ENCODE data around the gene FIG4. TPM values are rescaled to one million over a fixed set of nuclear protein-coding genes. Genes with fewer than 3 reads are reported as not detected.
"Not testable (repeated sequence)": the region's sequence is repeated elsewhere in the genome, so short reads cannot be mapped to it uniquely, and the experiment has no call there.

Gene FIG4
- total RNA-seq, 1 experiment from 2014 or later, result 5.7 TPM

DNA sequence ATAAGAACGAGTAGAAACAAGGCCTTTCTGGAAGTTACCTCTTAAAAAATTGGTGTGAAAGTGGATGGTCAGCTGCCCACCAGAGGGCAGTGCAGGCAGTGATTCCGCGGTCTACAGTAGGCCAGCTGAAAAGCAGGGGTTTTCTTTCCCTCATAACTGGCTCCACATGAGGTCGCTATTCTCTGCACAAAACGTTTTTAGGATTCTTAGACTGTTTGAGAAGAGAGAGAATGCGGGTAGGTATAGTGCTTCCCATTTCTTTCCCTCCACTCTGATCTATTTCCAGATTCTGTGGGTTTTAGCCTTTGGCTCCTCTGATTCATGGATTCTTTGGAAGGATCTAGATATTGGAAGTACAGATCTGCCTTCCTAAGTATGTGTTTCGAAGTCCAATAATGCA lies 14.2 kb downstream of the FIG4 start:
- Histone ChIP-seq H3K9me3 (ENCODE audit: low read length) (no peaks in the 10 kb centered on the region), H3K36me3 (ENCODE audit: low read depth, low read length) (no peaks in the 10 kb centered on the region), H3K27ac (ENCODE audit: low read length) (no peak overlapping the region), H3K4me1 (ENCODE audit: insufficient read depth, low read length) (no peaks in the 10 kb centered on the region), H3K79me2 (ENCODE audit: low read length) (no peaks in the 10 kb centered on the region), H3K27me3 (ENCODE audit: low read length) (no peaks in the 10 kb centered on the region), H3K4me3 (ENCODE audit: low read length) (no peak overlapping the region), H2AFZ (ENCODE audit: low read length) (no peak overlapping the region), H3K4me2 (ENCODE audit: low read length) (no peak overlapping the region), H3K9me2 (replicated peaks; ENCODE audit: low read length) (no peaks in the 10 kb centered on the region), H3F3A (ENCODE audit: low read length, unreplicated experiment) (no peaks in the 10 kb centered on the region), H4K20me1 (ENCODE audit: low read length) (no peaks in the 10 kb centered on the region), H3K9ac (ENCODE audit: low read length) (no peak overlapping the region)
- POLR2A ChIA-PET (ENCODE audit: unreplicated experiment), result no interaction called here
- DNase-seq (peak; percentile 89), ATAC-seq (peak; percentile 88)
- TF ChIP-seq, protein P1, sequence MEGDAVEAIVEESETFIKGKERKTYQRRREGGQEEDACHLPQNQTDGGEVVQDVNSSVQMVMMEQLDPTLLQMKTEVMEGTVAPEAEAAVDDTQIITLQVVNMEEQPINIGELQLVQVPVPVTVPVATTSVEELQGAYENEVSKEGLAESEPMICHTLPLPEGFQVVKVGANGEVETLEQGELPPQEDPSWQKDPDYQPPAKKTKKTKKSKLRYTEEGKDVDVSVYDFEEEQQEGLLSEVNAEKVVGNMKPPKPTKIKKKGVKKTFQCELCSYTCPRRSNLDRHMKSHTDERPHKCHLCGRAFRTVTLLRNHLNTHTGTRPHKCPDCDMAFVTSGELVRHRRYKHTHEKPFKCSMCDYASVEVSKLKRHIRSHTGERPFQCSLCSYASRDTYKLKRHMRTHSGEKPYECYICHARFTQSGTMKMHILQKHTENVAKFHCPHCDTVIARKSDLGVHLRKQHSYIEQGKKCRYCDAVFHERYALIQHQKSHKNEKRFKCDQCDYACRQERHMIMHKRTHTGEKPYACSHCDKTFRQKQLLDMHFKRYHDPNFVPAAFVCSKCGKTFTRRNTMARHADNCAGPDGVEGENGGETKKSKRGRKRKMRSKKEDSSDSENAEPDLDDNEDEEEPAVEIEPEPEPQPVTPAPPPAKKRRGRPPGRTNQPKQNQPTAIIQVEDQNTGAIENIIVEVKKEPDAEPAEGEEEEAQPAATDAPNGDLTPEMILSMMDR (conservative IDR thresholded peaks at IDR 0.05; ENCODE audit: low read depth, low read length), result peak; percentile 94
- TF ChIP-seq EZH2phosphoT487 (IDR thresholded peaks at IDR 0.05; ENCODE audit: borderline replicate concordance, low read length), result no peak
- BruUV-seq (replicated peaks), result no TSS peak
- CTCF ChIA-PET, result interaction anchor here (0.7 to 1.1 kb wide), 3 partner anchors 109 to 334 kb away, joined by 4 to 39 read pairs (median 5); no protein-coding TSS in a partner anchor
- intact Hi-C loops (cut with micrococcal nuclease), result loop anchor here (1.0 to 2.0 kb wide), 5 partner anchors 178 to 685 kb away; no protein-coding TSS in a partner anchor

DNA sequence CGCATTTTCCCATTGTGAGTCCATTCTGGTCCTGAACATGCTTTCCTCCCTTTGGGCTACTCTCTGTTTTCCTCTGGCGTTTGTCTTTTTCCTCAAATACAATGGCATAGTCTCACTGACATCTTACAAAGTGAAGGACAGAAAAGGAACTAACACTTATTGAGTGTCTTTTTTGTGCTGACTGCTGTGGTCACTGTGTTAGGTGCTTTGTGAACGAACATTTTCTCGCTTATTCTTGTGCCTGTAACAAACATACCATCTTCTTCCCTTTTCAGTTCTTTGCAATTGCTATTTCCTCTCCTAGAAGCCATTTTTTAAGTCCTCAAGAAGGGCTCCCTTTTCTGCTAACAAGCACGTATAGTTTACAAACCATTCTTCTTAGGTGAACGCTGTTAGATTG lies 15.4 kb downstream of the FIG4 start:
- intact Hi-C loops (cut with micrococcal nuclease), result no loop called here
- no peaks in the 10 kb centered on the region for H3K9me2 ChIP-seq (replicated peaks; ENCODE audit: low read length)
- no TSS peak for BruUV-seq (replicated peaks)
- H2AFZ ChIP-seq (ENCODE audit: low read length), result no peak overlapping the region
- H3K27ac ChIP-seq (ENCODE audit: low read length), result no peak overlapping the region
- H3K4me3 ChIP-seq (ENCODE audit: low read length), result no peak overlapping the region
- H3F3A ChIP-seq (ENCODE audit: low read length, unreplicated experiment), result no peaks in the 10 kb centered on the region
- H3K36me3 ChIP-seq (ENCODE audit: low read depth, low read length), result no peaks in the 10 kb centered on the region
- DNase-seq (no peak), ATAC-seq (no peak)
- H3K4me1 ChIP-seq (ENCODE audit: insufficient read depth, low read length), result no peaks in the 10 kb centered on the region
- TF ChIP-seq EZH2 (IDR thresholded peaks at IDR 0.05; ENCODE audit: low read length, unreplicated experiment) (no peak), EZH2phosphoT487 (IDR thresholded peaks at IDR 0.05; ENCODE audit: borderline replicate concordance, low read length) (no peak)
- TF ChIP-seq, protein P1 (conservative IDR thresholded peaks at IDR 0.05; ENCODE audit: low read depth, low read length), result no peak
- H3K9me3 ChIP-seq (ENCODE audit: low read length), result no peaks in the 10 kb centered on the region
- CTCF ChIA-PET, result no interaction called here
- H3K79me2 ChIP-seq (ENCODE audit: low read length), result no peaks in the 10 kb centered on the region
- H3K4me2 ChIP-seq (ENCODE audit: low read length), result no peak overlapping the region
- no peaks in the 10 kb centered on the region for H3K27me3 ChIP-seq (ENCODE audit: low read length)
- POLR2A ChIA-PET (ENCODE audit: unreplicated experiment), result no interaction called here
- H3K9ac ChIP-seq (ENCODE audit: low read length), result no peak overlapping the region
- H4K20me1 ChIP-seq (ENCODE audit: low read length), result no peaks in the 10 kb centered on the region

DNA sequence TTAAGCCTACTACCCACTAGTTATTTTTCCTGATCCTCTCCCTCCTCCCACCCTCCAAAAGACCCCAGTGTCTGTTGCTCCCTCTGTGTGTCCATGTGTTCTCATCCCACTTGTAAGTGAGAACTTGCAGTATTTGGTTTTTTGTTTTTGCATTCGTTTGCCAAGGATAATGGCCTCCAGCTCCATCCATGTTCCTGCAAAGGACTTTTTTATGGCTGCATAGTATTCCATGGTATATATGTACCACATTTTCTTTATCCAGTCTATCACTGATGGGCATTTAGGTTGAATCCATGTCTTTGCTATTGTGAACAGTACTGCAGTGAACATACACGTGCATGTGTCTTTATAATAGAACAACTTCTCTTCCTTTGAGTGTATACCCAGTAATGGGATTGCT lies 17.0 kb downstream of the FIG4 start:
- H3K27me3 ChIP-seq (ENCODE audit: low read length); H3K9me2 ChIP-seq (replicated peaks; ENCODE audit: low read length); H3K79me2 ChIP-seq (ENCODE audit: low read length); H4K20me1 ChIP-seq (ENCODE audit: low read length); H2AFZ ChIP-seq (ENCODE audit: low read length); BruUV-seq (replicated peaks); H3F3A ChIP-seq (ENCODE audit: low read length, unreplicated experiment); POLR2A ChIA-PET (ENCODE audit: unreplicated experiment); H3K36me3 ChIP-seq (ENCODE audit: low read depth, low read length); ATAC-seq; intact Hi-C loops (cut with micrococcal nuclease); DNase-seq; H3K9ac ChIP-seq (ENCODE audit: low read length); H3K27ac ChIP-seq (ENCODE audit: low read length); CTCF ChIA-PET; H3K4me3 ChIP-seq (ENCODE audit: low read length); H3K4me1 ChIP-seq (ENCODE audit: insufficient read depth, low read length); H3K4me2 ChIP-seq (ENCODE audit: low read length); H3K9me3 ChIP-seq (ENCODE audit: low read length): not testable (repeated sequence)

Data from PC-3 (cell line).